NB4 (cell line): Measurements from ENCODE around the gene DOCK4.

Experiments used
- TF ChIP-seq, protein P1 (sequence below): IDR thresholded peaks from one replicate; pipeline ENCODE4 v1.5.1; 2012; ENCODE audit warnings: low read depth, low read length
- TF ChIP-seq, protein P2 (sequence below): IDR thresholded peaks from 2 replicates; pipeline ENCODE4 v1.6.1; 2011; ENCODE audit warnings: low read depth, low read length

DNA sequence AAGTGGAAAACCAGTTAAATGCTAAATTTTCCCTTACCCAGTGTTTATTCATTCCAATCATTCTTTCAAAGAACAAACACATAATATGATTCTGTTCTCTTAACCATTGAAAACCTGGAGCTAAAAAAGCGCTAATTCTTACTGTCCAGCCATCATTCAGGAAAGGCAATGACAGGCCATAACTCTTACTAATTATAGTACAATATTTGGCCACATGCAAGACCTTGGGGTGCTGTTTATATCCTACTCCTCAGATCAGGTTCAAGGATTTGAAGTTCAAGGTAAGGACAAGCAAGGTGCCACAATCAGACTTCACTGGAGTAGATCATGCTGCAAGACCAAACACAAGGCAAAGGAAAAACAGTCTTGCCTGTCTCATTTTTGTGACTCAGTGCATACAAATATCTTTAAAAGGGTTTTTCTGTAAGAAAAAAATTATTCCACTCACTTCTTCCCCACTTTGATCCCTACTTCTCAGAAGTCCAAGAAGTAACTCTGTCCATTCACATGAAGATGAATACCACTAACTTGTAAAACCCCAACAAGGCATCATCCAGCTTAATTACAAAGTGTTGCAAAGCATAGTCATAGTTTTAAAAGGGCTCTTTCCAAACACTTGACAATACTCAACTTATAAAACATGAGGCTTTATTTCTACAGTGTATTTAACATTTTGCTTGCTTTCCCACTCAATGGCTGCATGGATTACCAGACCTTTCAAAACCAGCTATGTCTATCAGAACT is 153.0 kb downstream of the DOCK4 start:
- TF ChIP-seq, protein P1, sequence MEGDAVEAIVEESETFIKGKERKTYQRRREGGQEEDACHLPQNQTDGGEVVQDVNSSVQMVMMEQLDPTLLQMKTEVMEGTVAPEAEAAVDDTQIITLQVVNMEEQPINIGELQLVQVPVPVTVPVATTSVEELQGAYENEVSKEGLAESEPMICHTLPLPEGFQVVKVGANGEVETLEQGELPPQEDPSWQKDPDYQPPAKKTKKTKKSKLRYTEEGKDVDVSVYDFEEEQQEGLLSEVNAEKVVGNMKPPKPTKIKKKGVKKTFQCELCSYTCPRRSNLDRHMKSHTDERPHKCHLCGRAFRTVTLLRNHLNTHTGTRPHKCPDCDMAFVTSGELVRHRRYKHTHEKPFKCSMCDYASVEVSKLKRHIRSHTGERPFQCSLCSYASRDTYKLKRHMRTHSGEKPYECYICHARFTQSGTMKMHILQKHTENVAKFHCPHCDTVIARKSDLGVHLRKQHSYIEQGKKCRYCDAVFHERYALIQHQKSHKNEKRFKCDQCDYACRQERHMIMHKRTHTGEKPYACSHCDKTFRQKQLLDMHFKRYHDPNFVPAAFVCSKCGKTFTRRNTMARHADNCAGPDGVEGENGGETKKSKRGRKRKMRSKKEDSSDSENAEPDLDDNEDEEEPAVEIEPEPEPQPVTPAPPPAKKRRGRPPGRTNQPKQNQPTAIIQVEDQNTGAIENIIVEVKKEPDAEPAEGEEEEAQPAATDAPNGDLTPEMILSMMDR: no peak
- TF ChIP-seq, protein P2, sequence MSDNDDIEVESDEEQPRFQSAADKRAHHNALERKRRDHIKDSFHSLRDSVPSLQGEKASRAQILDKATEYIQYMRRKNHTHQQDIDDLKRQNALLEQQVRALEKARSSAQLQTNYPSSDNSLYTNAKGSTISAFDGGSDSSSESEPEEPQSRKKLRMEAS: no peak
